GM12892 (cell line): Measurements from ENCODE around the gene KLC1.
"Not testable (repeated sequence)": the region's sequence is repeated elsewhere in the genome, so short reads cannot be mapped to it uniquely, and the experiment has no call there.

Source experiments
- POLR2A ChIP-seq: IDR thresholded peaks from 2 replicates; pipeline ENCODE4 v1.6.1; 2011; ENCODE audit warnings: low read depth, low read length, control low read depth
- POLR2AphosphoS5 ChIP-seq: IDR thresholded peaks from 2 replicates; pipeline ENCODE4 v1.6.1; 2011; ENCODE audit warnings: low read depth, low read length, control low read depth

DNA sequence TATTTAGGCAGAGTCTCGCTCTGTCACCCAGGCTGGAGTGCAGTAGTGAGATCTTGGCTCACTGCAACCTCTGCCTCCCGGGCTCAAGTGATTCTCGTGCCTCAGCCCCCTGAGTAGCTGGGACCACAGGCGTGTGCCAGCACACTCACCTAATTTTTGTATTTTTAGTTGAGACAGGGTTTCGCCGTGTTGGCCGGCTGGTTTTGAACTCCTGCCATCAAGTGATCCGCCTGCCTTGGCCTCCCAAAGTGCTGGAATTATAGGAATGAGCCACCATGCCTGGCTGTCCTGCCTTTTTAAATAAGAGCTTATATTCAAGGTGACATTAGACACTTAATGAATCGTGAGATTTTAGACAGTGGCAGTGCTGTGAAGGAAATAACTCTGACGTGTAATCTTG, 24.3 kb downstream of the KLC1 start:
- not testable (repeated sequence) for TF ChIP-seq POLR2AphosphoS5, POLR2A
